ENCODE measurements around the gene APOL6.

DNA sequence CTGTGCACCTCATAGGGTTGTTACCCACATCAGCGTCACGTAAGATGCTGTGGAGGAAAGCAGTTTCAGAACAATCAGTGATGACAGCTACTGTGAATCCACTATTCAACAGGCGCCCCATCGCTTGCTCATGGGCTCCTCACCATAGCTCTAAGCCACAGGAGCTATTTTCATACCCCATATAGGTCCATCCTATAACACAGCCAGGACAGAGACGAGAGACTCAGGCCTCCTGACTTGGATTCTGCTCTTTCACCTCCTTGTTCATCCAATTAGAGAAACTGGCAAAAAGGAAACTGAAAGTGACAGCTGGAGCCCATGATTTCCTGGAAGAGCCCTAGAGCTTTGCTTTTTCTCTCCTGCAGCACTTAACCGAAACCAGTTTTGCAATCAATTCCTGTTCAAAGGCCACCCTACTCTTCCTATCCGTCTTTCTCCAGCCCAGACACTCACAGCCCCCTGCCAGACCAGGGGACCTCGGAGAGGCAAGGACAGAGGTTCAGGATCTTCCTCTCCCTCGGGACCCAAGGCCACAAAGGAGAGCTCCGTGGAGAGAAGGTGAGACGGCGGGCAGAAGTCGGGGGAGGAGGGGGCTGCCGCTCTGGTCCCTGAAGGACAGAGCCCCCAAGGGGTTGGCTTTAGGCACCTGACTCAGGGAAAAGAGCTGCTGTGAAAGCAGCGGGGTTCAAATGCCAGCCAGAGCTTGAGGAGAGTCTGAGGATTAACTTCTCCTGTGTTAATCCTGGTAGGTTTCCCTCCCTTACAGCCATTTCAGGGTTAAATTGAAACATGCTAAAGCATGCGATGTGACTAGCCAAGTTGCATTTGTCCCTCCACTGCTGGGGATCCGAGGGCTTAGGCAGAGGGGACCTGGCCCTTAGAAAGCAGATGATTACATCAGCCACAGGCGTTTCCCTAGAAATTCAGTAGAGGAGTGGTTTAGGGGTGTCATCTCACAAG, at the start of gene APOL6:
- TF ChIP-seq, protein P1, sequence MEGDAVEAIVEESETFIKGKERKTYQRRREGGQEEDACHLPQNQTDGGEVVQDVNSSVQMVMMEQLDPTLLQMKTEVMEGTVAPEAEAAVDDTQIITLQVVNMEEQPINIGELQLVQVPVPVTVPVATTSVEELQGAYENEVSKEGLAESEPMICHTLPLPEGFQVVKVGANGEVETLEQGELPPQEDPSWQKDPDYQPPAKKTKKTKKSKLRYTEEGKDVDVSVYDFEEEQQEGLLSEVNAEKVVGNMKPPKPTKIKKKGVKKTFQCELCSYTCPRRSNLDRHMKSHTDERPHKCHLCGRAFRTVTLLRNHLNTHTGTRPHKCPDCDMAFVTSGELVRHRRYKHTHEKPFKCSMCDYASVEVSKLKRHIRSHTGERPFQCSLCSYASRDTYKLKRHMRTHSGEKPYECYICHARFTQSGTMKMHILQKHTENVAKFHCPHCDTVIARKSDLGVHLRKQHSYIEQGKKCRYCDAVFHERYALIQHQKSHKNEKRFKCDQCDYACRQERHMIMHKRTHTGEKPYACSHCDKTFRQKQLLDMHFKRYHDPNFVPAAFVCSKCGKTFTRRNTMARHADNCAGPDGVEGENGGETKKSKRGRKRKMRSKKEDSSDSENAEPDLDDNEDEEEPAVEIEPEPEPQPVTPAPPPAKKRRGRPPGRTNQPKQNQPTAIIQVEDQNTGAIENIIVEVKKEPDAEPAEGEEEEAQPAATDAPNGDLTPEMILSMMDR (IDR thresholded peaks at IDR 0.05; ENCODE audit: extremely low read depth in 1 of 2, insufficient read depth in 1 of 2, low read depth in 1 of 2, low read length in 2 of 2), result no peak
- no peak for TF ChIP-seq POLR2A (IDR thresholded peaks at IDR 0.05; ENCODE audit: low read depth, low read length)
